ENCODE measurements around the gene SEMA4F.

SEMA4F gene

GRCh38 chr2:74653589-74653984, 460 bp upstream of the SEMA4F start:
- TF ChIP-seq POLR2A (IDR thresholded peaks at IDR 0.05; ENCODE audit: extremely low read depth, insufficient read length) (no peak), MYC (IDR thresholded peaks at IDR 0.05; ENCODE audit: low read depth, low read length) (no peak), CTCF (IDR thresholded peaks at IDR 0.05; ENCODE audit: low read depth, low read length) (no peak), MAX (IDR thresholded peaks at IDR 0.05; ENCODE audit: low read depth, low read length) (no peak)

GRCh38 chr2:74655579-74655978, 1.5 kb downstream of the SEMA4F start:
- H3K4me3 ChIP-seq (ENCODE audit: low read depth, low read length) = no peak overlapping the region
- DNase-seq (ENCODE audit: low read depth) = no peak
- TF ChIP-seq MAX (IDR thresholded peaks at IDR 0.05; ENCODE audit: low read depth, low read length) (no peak), POLR2A (IDR thresholded peaks at IDR 0.05; ENCODE audit: extremely low read depth, insufficient read length) (no peak), MYC (IDR thresholded peaks at IDR 0.05; ENCODE audit: low read depth, low read length) (no peak), CTCF (IDR thresholded peaks at IDR 0.05; ENCODE audit: low read depth, low read length) (no peak)

More at GRCh38 chr2:74653589-74653984, 460 bp upstream of the SEMA4F start:
- no peak for DNase-seq (ENCODE audit: low read depth)
- peak overlapping the region; percentile 64 for H3K4me3 ChIP-seq (ENCODE audit: low read depth, low read length)

GRCh38 chr2:74658516-74658915, 4.5 kb downstream of the SEMA4F start:
- no peak for TF ChIP-seq CTCF (IDR thresholded peaks at IDR 0.05; ENCODE audit: low read depth, low read length)
- TF ChIP-seq MYC (IDR thresholded peaks at IDR 0.05; ENCODE audit: low read depth, low read length) = no peak
- no peak for TF ChIP-seq MAX (IDR thresholded peaks at IDR 0.05; ENCODE audit: low read depth, low read length)
- no peak for TF ChIP-seq POLR2A (IDR thresholded peaks at IDR 0.05; ENCODE audit: extremely low read depth, insufficient read length)
- H3K4me3 ChIP-seq (ENCODE audit: low read depth, low read length) = no peak overlapping the region
- no peak for DNase-seq (ENCODE audit: low read depth)

GRCh38 chr2:74659462-74659861, 5.4 kb downstream of the SEMA4F start:
- H3K4me3 ChIP-seq (ENCODE audit: low read depth, low read length) = no peak overlapping the region
- DNase-seq (ENCODE audit: low read depth) = no peak
- TF ChIP-seq MAX (IDR thresholded peaks at IDR 0.05; ENCODE audit: low read depth, low read length) (no peak), CTCF (IDR thresholded peaks at IDR 0.05; ENCODE audit: low read depth, low read length) (no peak), POLR2A (IDR thresholded peaks at IDR 0.05; ENCODE audit: extremely low read depth, insufficient read length) (no peak), MYC (IDR thresholded peaks at IDR 0.05; ENCODE audit: low read depth, low read length) (no peak)

GRCh38 chr2:74668087-74668486, 14.0 kb downstream of the SEMA4F start:
- TF ChIP-seq MYC (IDR thresholded peaks at IDR 0.05; ENCODE audit: low read depth, low read length) (no peak), CTCF (IDR thresholded peaks at IDR 0.05; ENCODE audit: low read depth, low read length) (no peak), POLR2A (IDR thresholded peaks at IDR 0.05; ENCODE audit: extremely low read depth, insufficient read length) (no peak), MAX (IDR thresholded peaks at IDR 0.05; ENCODE audit: low read depth, low read length) (no peak)
- DNase-seq (ENCODE audit: low read depth) = no peak
- no peak overlapping the region for H3K4me3 ChIP-seq (ENCODE audit: low read depth, low read length)

- no peak for DNase-seq (ENCODE audit: low read depth)
- H3K4me3 ChIP-seq (ENCODE audit: low read depth, low read length) = no peak overlapping the region
- TF ChIP-seq MAX (IDR thresholded peaks at IDR 0.05; ENCODE audit: low read depth, low read length) = no peak
- TF ChIP-seq POLR2A (IDR thresholded peaks at IDR 0.05; ENCODE audit: extremely low read depth, insufficient read length) = no peak
- no peak for TF ChIP-seq MYC (IDR thresholded peaks at IDR 0.05; ENCODE audit: low read depth, low read length)
- no peak for TF ChIP-seq CTCF (IDR thresholded peaks at IDR 0.05; ENCODE audit: low read depth, low read length)
These were observed 16.2 kb downstream of the SEMA4F start for GRCh38 chr2:74670263-74670662.
